Measurements from ENCODE around the gene GFER. TPM values are rescaled to one million over a fixed set of nuclear protein-coding genes. Genes with fewer than 3 reads are reported as not detected.
"Not testable (repeated sequence)": the region's sequence is repeated elsewhere in the genome, so short reads cannot be mapped to it uniquely, and the experiment has no call there.

GFER gene
- total and polyA plus RNA-seq, 4 donors = 7.4 to 63.5 (median 25.6) TPM

- peak overlapping the region; percentile 79 to 90 for H3K27ac ChIP-seq (ENCODE audit: low read depth in 1 of 2, low read length in 1 of 2)
- TF ChIP-seq CTCF (IDR thresholded peaks at IDR 0.05; ENCODE audit: control extremely low read depth, extremely low read depth) = no peak
- peak overlapping the region; percentile 2 to 46 for H3K9ac ChIP-seq (ENCODE audit: insufficient read depth in 1 of 2, low read length in 2 of 2)
- WGBS, 2 donors = 1 to 2% methylated on average over 21 to 23 of the region's 23 CpGs
- DNase-seq (no peak), ATAC-seq (ENCODE audit: insufficient read depth, low FRiP score) (no peak)
- no peaks in the 10 kb centered on the region for H3K9me3 ChIP-seq (ENCODE audit: control insufficient read depth in 4 of 4, insufficient read depth in 3 of 4, low read length in 3 of 4)
- peak overlapping the region; percentile 83 for H3K4me3 ChIP-seq
- peaks cover 0 to 5% (median 2%) of the 10 kb centered on the region in 4 donors for H3K36me3 ChIP-seq (ENCODE audit: control insufficient read depth in 4 of 4, insufficient read depth in 4 of 4, low read length in 4 of 4)
- H3K4me1 ChIP-seq (ENCODE audit: control insufficient read depth in 5 of 5, insufficient read depth in 5 of 5, low read length in 5 of 5) = peaks cover 0 to 43% (median 21%) of the 10 kb centered on the region in 5 donors
- H3K27me3 ChIP-seq (ENCODE audit: control insufficient read depth in 3 of 3, insufficient read depth in 3 of 3, low read length in 2 of 3) = no peaks in the 10 kb centered on the region
These were observed 24.7 kb downstream of the GFER start for GRCh38 chr16:2008631-2009163.

GRCh38 chr16:2009164-2009711 is 25.2 kb downstream of the GFER start:
- H3K27ac ChIP-seq (ENCODE audit: low read depth in 1 of 2, low read length in 1 of 2) = peak overlapping the region; percentile 79 to 90
- H3K4me3 ChIP-seq = peak overlapping the region; percentile 83
- no peak for DNase-seq
- ATAC-seq (ENCODE audit: insufficient read depth, low FRiP score) = no peak
- WGBS, 2 donors = 1 to 2% methylated on average over 35 to 55 of the region's 55 CpGs
- H3K4me1 ChIP-seq (ENCODE audit: control insufficient read depth in 5 of 5, insufficient read depth in 5 of 5, low read length in 5 of 5) = peaks cover 0 to 38% (median 19%) of the 10 kb centered on the region in 5 donors
- H3K27me3 ChIP-seq (ENCODE audit: control insufficient read depth in 3 of 3, insufficient read depth in 3 of 3, low read length in 2 of 3) = no peaks in the 10 kb centered on the region
- peaks cover 0 to 5% (median 2%) of the 10 kb centered on the region in 4 donors for H3K36me3 ChIP-seq (ENCODE audit: control insufficient read depth in 4 of 4, insufficient read depth in 4 of 4, low read length in 4 of 4)
- TF ChIP-seq CTCF (IDR thresholded peaks at IDR 0.05; ENCODE audit: control extremely low read depth, extremely low read depth) = no peak
- peak overlapping the region in 1 of 2 donors; percentile 46 for H3K9ac ChIP-seq (ENCODE audit: insufficient read depth in 1 of 2, low read length in 2 of 2)
- H3K9me3 ChIP-seq (ENCODE audit: control insufficient read depth in 4 of 4, insufficient read depth in 3 of 4, low read length in 3 of 4) = no peaks in the 10 kb centered on the region

- TF ChIP-seq CTCF (IDR thresholded peaks at IDR 0.05; ENCODE audit: control extremely low read depth, extremely low read depth) = no peak
- 1 to 2% methylated on average over 45 to 52 of the region's 52 CpGs for WGBS, 2 donors
- Histone ChIP-seq H3K9ac (ENCODE audit: insufficient read depth in 1 of 2, low read length in 2 of 2) (peak within 1 kb of the TSS; percentile 46 to 68), H3K27ac (ENCODE audit: low read depth in 1 of 2, low read length in 1 of 2) (peak within 1 kb of the TSS; percentile 87 to 91), H3K9me3 (ENCODE audit: control insufficient read depth in 4 of 4, insufficient read depth in 3 of 4, low read length in 3 of 4) (no peaks in the 10 kb centered on the region), H3K4me1 (ENCODE audit: control insufficient read depth in 5 of 5, insufficient read depth in 5 of 5, low read length in 5 of 5) (peaks cover 0 to 31% (median 17%) of the 10 kb centered on the region in 5 donors), H3K4me3 (peak within 1 kb of the TSS; percentile 83), H3K27me3 (ENCODE audit: control insufficient read depth in 3 of 3, insufficient read depth in 3 of 3, low read length in 2 of 3) (no peaks in the 10 kb centered on the region), H3K36me3 (ENCODE audit: control insufficient read depth in 4 of 4, insufficient read depth in 4 of 4, low read length in 4 of 4) (peaks cover 0 to 5% (median 2%) of the 10 kb centered on the region in 4 donors)
- peak; percentile 89 for ATAC-seq (ENCODE audit: insufficient read depth, low FRiP score)
- DNase-seq = peak; percentile 86 to 93 (median 88)
These were observed 26.0 kb downstream of the GFER start, which contains the start of gene ZNF598 for GRCh38 chr16:2009791-2010510. TSS of gene ZNF598 (minus strand) at chr16:2009821.

GRCh38 chr16:2011726-2012125 is 27.7 kb downstream of the GFER start:
- H3K4me3 ChIP-seq; DNase-seq; H3K9me3 ChIP-seq (ENCODE audit: control insufficient read depth in 4 of 4, insufficient read depth in 3 of 4, low read length in 3 of 4); ATAC-seq (ENCODE audit: insufficient read depth, low FRiP score); H3K36me3 ChIP-seq (ENCODE audit: control insufficient read depth in 4 of 4, insufficient read depth in 4 of 4, low read length in 4 of 4); H3K9ac ChIP-seq (ENCODE audit: insufficient read depth in 1 of 2, low read length in 2 of 2); H3K27me3 ChIP-seq (ENCODE audit: control insufficient read depth in 3 of 3, insufficient read depth in 3 of 3, low read length in 2 of 3); H3K27ac ChIP-seq (ENCODE audit: low read depth in 1 of 2, low read length in 1 of 2): not testable (repeated sequence)
- peaks cover 0 to 27% (median 17%) of the 10 kb centered on the region in 5 donors for H3K4me1 ChIP-seq (ENCODE audit: control insufficient read depth in 5 of 5, insufficient read depth in 5 of 5, low read length in 5 of 5)
- WGBS, 2 donors = 87 to 88% methylated on average over 9 of the region's 9 CpGs
